Measurements from ENCODE around the gene ACTR3C.
"Not testable (repeated sequence)": the region's sequence is repeated elsewhere in the genome, so short reads cannot be mapped to it uniquely, and the experiment has no call there.

Gene ACTR3C

GRCh38 chr7:150335108-150335773, 11.9 kb upstream of the ACTR3C start:
- DNase-seq, result no peak

GRCh38 chr7:150334108-150334507, 10.8 kb upstream of the ACTR3C start:
- DNase-seq, result no peak

DNA sequence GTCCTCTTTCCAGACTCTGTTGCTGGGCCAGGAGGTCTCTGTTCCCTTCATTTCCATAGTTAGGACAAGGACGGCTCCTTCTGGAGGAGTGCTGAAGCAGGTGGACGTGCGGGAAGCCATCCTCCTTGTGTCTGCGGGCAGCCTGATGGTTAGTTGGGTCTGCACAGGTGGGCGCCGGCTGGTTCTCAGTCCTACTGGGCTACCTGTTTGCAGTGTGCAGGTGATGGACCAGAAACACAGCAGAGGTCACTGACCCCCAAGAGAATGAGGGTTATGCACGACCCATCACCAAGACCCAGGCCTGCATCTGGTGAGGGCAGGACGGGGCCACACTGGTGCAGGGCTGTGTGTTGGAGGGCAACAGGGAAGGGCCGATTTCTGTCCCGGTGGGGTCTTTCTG, 10.3 kb upstream of the ACTR3C start:
- DNase-seq, result no peak

DNA sequence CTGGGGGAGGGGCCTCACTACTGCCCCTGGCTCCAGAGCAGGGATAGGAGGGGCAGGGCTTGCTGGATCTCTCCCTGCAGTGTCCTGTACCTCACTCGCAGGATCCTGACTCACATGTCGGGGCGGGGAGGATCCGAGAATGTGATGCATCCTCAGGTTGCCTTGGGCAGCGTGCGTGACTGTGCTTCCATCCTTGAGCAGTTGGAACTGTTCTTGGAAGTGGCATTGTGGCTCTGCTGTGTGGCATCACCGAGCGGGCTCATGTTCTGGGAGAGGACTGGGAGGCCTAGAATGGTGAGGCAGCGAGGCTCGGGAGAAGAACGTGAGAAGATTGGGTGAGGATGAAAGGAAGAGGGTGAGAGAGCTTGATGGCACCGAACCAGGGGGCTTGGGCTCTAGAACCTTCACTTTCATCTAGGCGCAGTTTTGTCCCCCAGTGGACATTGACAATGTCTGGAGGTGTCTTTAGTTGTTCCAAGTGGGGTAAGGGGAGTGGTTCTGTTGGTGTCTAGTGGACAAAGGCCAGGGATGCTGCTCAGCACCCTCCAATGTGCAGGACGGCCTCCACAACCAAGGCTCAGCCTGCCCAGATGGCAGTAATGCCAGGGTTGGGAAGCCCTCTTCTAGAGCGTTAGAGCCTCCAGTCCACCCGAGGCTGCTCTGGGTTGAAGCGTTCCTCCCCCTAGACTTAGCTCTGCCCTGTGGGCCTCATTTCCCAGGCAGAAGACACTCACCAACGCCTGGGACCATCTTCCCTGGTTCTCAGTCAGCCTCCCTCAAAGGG, 9.7 kb upstream of the ACTR3C start:
- no peak for DNase-seq

GRCh38 chr7:150330211-150330885, 7.0 kb upstream of the ACTR3C start:
- DNase-seq, result no peak

DNA sequence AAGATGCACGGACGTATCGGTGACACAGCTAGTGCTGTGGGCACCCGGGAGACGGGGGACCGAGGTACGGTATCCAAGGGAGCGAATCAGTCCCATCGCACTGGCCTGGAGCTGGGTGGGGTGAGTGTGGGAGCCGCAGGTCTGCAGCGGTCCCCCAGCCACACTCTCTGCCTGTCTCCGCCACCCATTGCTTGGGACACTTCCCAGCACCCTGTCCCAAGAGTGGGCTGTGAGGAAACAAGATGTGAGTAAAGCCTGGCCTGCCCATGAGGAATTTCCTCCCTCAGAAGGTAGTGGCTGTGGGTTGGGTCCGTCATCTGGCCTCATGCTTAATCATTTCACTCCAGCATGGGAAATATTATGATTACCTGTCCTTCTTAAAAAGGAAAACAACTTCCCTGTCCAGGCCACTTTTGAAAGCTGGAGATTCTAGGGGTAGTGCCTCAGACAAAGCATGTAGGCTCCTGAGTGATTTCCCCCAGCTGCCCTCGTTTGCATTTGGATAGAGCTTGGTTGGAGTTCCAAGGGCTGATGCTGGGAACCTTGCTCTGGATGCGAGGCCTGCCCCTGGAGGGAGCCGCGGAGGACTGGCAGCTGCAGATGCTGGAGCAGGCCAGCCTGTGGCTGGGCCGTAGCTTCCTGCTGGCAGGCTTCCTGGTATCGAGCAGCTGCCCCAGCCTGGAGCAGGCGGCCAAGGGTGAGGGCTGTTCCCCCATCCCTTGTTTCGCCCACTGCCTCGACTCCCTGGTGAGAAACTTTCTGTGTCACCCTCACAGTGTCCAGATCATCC, 6.2 kb upstream of the ACTR3C start:
- DNase-seq, result no peak

GRCh38 chr7:150327308-150327707, 4.0 kb upstream of the ACTR3C start:
- no peak for DNase-seq

DNA sequence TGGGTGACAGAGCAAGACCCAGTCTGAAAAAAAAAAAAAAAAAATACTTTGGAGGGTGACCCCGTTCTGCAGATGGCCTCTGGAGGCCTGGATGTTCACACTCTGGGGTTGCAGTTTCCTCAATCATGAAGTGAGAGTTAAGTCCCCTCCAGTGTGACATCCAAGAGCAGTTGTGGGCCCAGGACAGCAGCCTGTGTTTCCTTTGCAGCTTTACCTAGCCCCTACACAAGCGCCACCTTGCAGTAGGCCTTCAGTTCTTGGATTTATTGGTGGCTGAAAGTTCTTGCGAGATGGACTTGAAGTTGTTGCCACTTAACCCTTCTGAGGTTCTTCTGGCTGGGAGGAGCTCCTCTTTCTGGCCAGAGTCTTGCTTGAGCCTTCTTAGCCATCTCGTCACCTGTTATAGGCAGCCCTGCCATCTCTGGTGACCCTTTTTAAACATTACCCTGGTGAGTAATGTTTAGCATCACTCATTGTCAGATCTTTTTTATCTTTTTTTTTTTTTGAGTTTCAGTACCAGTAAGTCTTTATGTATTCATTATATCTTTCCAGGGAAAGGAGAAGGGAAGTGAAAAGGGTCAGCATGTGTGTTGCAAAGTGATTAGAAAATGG, 3.4 kb upstream of the ACTR3C start:
- no peak for DNase-seq

- DNase-seq, result no peak
Observed at GRCh38 chr7:150325901-150326300, 2.6 kb upstream of the ACTR3C start.

GRCh38 chr7:150325110-150325611, 1.8 kb upstream of the ACTR3C start:
- no peak for DNase-seq

GRCh38 chr7:150324373-150324961, 1.1 kb upstream of the ACTR3C start:
- DNase-seq, result no peak

DNA sequence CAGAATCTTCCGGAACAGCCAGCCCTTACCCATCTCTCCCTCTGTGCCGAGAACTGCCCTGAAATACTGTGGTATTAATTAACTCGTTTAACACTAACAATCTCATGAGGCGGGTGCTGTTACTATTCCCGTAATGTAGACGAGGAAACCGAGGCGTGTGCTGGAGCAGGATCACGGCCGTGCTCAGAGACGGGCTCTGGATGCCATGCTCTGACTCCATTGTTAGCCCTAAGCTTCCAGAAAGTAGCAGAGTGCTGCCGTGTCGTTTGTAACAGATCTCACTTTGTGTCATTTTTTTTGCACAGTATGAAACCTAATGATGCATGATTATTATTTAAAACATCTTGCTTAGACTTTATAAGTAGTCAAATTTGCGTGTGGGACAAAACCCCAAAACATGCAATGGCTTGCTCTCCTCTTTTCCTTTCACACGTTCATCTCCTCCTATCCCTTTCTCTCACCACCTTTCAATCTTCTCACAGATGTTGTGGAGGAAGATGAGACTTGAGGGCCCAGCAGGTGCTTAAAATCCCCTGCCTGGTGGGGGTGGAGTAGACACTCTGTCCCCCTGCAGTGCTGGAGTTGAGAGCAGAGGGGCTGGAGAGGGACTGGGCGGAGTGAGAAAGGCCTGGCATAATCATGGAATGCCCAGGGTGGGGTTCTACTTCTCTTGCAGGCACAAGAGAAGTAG, 482 bp upstream of the ACTR3C start:
- no peak for DNase-seq

GRCh38 chr7:150322114-150322832, 1.1 kb downstream of the ACTR3C start:
- DNase-seq, result no peak

DNA sequence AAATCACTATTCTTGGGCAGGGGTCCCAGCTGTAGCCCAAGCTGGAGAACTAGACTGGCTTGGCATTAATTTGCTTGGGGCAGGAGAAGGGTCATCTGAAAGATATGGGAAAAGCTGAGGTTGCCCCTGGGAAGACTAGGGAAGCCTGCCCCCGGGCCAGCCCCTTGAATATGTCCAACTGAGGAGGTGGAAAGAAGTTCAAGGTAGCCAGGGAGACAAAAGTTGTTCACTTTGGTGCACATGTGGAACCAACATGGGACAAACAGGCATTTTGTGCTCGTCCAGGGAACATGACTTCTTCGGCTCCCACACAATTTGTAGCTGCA, 1.6 kb downstream of the ACTR3C start:
- DNase-seq, result no peak

DNA sequence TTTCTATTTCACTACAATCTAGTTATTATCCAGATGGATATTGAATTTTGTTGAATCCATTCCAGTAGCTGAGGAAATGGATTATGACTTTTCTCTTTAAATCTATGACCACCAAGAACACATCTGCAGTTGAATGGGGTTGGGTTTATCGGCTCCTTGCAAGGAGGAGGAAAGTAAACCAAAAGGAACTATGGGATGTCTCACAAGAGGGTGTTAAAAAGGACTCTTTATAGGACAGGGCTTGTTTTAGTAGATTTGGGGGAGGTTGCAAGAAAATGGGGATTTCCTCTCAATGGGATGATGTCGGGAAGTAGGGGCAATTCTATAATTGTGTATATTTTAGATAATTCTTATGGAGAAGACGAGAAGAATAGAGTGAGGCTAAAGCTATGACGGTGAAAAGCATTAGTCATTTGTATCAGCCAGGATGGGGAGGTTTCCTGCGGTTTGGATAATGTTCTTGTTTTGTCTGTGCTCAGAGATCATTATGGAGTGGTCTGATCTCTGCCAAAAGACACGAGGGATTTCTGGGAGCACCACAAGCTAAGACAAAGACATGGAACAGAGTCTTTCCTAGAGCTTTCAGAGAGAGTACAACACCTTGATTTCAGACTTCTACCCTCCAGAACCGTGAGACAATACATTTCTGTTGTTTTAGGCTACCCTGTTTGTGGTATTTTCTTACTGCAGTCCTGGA, 5.4 kb downstream of the ACTR3C start:
- no peak for DNase-seq

DNA sequence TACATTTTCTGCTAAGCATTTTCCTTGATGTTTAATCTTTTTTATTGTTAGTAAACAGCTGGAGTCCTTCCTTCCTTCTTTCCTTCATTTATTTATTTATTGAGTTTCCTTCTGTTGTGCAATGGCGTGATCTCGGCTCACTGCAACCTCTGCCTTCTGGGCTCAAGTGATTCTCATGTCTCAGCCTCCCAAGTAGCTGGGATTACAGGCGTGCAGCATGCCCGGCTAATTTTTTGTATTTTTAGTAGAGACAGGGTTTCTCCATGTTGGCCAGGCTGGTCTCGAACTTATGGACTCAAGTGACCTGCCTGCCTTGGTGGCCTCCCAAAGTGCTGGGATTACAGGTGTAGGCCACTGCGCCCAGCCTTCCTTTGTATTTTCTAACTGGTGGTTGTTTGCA, 6.4 kb downstream of the ACTR3C start:
- DNase-seq, result not testable (repeated sequence)

- DNase-seq, result no peak
Observed at GRCh38 chr7:150314639-150315239, 8.6 kb downstream of the ACTR3C start.

DNA sequence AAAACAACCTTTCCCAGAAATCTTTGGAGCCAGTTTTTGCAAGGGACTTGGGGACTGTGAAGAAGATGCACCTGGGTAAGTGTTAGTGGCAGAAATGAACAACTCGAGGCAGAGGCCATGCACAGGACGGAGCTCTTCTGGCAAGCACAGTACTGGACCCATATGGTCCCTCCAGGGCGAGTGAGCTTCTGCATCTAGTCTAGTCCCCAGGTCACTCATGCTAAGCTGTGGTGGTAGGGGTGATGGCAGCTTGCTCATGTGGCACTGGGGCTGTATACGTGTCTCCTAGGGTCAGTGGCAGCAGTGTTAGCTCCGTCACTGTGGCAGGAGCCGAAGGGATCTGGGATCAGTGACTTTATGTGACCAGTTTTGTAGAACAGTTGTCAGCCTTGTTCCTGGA, 9.5 kb downstream of the ACTR3C start:
- DNase-seq, result no peak

DNA sequence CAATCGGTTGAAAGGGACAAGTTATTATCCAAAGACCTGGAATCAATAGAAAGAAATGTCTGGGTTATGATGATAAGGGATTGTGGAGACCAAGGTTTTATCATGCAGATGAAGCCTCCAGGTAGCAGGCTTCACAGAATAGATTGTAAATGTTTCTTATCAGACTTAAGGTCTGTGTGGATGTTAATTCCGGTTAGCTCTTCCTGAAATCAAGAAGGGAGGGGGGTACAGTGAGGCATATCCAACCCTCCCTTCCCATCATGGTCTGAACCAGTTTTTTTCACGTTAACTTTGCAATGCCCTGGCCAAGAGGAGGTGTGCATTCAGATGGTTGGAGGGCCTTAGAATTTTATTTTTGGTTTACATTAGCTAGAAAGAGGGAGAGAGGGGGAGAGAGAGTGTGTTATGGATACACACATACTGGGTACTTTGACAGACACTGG, 10.0 kb downstream of the ACTR3C start:
- no peak for DNase-seq

Data from T1000 (cell line).